ENCODE results near the gene ANKRD29.

DNA sequence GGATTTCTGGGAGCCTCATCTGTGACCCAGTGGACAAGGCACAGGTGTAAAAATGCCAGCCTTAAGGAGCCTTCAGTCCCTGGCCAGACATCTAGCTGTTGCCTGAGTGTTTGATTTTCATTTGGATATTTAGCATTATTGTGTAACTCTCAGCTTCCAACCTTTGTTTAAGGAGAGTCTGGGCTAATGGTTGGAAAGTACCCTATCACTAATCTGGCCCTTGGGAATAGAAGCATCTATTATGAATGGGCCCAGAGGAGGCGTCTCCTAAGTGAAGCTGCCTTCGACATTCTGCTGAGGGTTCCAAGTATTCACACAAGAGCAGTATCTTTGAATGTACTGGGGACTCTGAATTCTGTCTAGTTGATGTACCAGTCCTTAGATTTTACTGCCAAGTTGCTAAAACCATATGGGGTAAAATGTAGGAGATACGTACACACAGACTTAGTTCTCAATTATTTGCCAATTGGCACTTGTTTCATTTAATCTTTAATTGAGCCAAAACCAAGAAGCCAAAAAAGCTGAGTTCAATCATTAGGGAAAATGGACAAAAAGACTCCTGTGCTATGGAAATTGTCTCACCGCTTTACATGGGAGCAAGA is 7.2 kb upstream of the ANKRD29 start:
- TF ChIP-seq, protein P1, sequence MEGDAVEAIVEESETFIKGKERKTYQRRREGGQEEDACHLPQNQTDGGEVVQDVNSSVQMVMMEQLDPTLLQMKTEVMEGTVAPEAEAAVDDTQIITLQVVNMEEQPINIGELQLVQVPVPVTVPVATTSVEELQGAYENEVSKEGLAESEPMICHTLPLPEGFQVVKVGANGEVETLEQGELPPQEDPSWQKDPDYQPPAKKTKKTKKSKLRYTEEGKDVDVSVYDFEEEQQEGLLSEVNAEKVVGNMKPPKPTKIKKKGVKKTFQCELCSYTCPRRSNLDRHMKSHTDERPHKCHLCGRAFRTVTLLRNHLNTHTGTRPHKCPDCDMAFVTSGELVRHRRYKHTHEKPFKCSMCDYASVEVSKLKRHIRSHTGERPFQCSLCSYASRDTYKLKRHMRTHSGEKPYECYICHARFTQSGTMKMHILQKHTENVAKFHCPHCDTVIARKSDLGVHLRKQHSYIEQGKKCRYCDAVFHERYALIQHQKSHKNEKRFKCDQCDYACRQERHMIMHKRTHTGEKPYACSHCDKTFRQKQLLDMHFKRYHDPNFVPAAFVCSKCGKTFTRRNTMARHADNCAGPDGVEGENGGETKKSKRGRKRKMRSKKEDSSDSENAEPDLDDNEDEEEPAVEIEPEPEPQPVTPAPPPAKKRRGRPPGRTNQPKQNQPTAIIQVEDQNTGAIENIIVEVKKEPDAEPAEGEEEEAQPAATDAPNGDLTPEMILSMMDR (IDR thresholded peaks at IDR 0.05; ENCODE audit: extremely low read depth in 1 of 2, insufficient read depth in 1 of 2, low read depth in 1 of 2, low read length in 2 of 2), result no peak
- TF ChIP-seq POLR2A (IDR thresholded peaks at IDR 0.05; ENCODE audit: low read depth, low read length) (no peak), POLR2AphosphoS5 (IDR thresholded peaks at IDR 0.05; ENCODE audit: insufficient read depth, low read depth, low read length) (no peak), FOS (IDR thresholded peaks at IDR 0.05; ENCODE audit: borderline replicate concordance, insufficient read depth, low read length) (no peak), EZH2 (IDR thresholded peaks at IDR 0.05; ENCODE audit: borderline replicate concordance, low read depth, low read length, severe bottlenecking) (no peak), MYC (IDR thresholded peaks at IDR 0.05; ENCODE audit: low read depth, low read length) (no peak), JUN (IDR thresholded peaks at IDR 0.05; ENCODE audit: borderline replicate concordance, insufficient read depth, insufficient read length, low read depth) (no peak), GATA2 (IDR thresholded peaks at IDR 0.05; ENCODE audit: insufficient read depth, insufficient read length, low read depth, low read length) (no peak)
- TF ChIP-seq, protein P2, sequence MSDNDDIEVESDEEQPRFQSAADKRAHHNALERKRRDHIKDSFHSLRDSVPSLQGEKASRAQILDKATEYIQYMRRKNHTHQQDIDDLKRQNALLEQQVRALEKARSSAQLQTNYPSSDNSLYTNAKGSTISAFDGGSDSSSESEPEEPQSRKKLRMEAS (IDR thresholded peaks at IDR 0.05; ENCODE audit: insufficient read depth, insufficient read length), result no peak
